Esophagus muscularis mucosa (tissue), 4 donors: Measurements from ENCODE around the gene CCDC12. TPM values are rescaled to one million over a fixed set of nuclear protein-coding genes. Genes with fewer than 3 reads are reported as not detected.

ENCODE experiments used
- DNase-seq: peaks from one replicate; pipeline ENCODE4 v3.0.0-alpha.2; 2017; ENCODE audit errors: extremely low spot score
- H3K27ac ChIP-seq, 4 donors: fragments of 200-600 bp; sonication (generic); replicated peaks in 1 of 4; 1 replicate in 3 of 4; 2 replicates in 1 of 4; pipeline ENCODE4 v1.5.1; 2016 to 2019; ENCODE audit warnings: mild to moderate bottlenecking in 1 of 4
- H3K27me3 ChIP-seq, 4 donors: fragments of 200-600 bp; sonication (generic); one replicate each; pipeline versions ENCODE4 v1.5.1 to v1.6.0; 2016 to 2019
- H3K36me3 ChIP-seq, 4 donors: fragments of 200-600 bp; sonication (generic); one replicate each; pipeline ENCODE4 v1.5.1; 2016 to 2019
- H3K4me1 ChIP-seq, 4 donors: fragments of 200-600 bp; sonication (generic); one replicate each; pipeline ENCODE4 v1.5.1; 2016 to 2019
- H3K4me3 ChIP-seq, 4 donors: fragments of 200-600 bp; sonication (generic); 1 replicate in 2 of 4; 2 replicates in 2 of 4; pipeline ENCODE4 v1.5.1; 2016 to 2019; ENCODE audit warnings: mild to moderate bottlenecking in 4 of 4, moderate library complexity in 1 of 4
- H3K9me3 ChIP-seq, 4 donors: fragments of 200-600 bp; sonication (generic); 1 replicate in 3 of 4; 2 replicates in 1 of 4; pipeline ENCODE4 v1.5.1; 2016 to 2019
- EP300 ChIP-seq: sonication (generic); formaldehyde crosslinking; IDR thresholded peaks from one replicate; pipeline ENCODE4 v1.6.1; 2017; ENCODE audit warnings: antibody characterized with exemption
- POLR2A ChIP-seq: fragments of 450-650 bp; IDR thresholded peaks from one replicate; pipeline ENCODE4 v1.6.1; 2017; ENCODE audit warnings: antibody characterized with exemption, moderate library complexity, mild to moderate bottlenecking, low read depth
- POLR2AphosphoS5 ChIP-seq, 2 donors: sonication (generic); formaldehyde crosslinking; IDR thresholded peaks; one replicate each; pipeline ENCODE4 v1.6.1; 2017; ENCODE audit warnings: antibody characterized with exemption in 2 of 2
- WGBS: methylation state at CpG from one replicate; pipeline ENCODE4 v1.1.5; 2018; 5-methylcytosine and 5-hydroxymethylcytosine counted together
- intact Hi-C: fragments of 100-400 bp; cut with DNase I; formaldehyde crosslinking; loops from one replicate; pipeline ENCODE4 v1.15.1; 2023
- total RNA-seq, 4 donors: library from RNA; depleted of rRNA; stranded (reverse); fragments of >200 nt; gene quantifications; one replicate each; pipeline versions ENCODE4 v1.1.0 to v1.2.1, GENCODE V29; 2016
- TF ChIP-seq, protein P1 (sequence below), 3 experiments: fragments of 200-600 bp in 2 of 3; fragments of 450-650 bp in 1 of 3; sonication (generic) in 2 of 3; IDR thresholded peaks; one replicate each; pipeline ENCODE4 v1.5.1; 2017 to 2019; ENCODE audit warnings: antibody characterized with exemption in 3 of 3, mild to moderate bottlenecking in 2 of 3, moderate library complexity in 1 of 3

The CCDC12 gene
- total RNA-seq, 4 donors from 2014 or later, result 27.5 to 54.8 (median 36.7) TPM

DNA sequence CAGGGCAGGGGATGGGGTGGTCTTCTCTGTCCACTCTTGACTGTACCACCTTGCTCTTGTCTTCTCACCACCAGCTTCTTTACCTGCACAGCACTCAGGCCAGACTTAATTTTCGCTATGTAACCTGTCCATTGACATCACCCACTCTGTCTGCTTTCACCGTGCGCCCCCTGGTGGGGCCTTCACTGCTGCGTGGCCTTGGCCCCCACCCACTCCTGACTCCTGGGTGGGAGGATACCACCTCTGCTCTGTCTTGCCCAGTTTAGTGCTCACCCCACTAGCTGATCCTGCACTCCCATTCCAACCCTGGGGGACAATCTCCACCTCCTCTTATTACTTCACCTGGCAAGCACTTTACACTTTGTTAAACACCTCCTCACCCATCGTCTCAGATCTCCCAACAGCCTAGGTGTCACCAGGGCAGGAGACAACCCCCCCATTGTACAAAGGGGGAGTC, 81.3 kb downstream of the CCDC12 start:
- H3K27ac ChIP-seq, result no peak overlapping the region
- peaks cover 0 to 24% (median 9%) of the 10 kb centered on the region in 4 donors for H3K27me3 ChIP-seq
- H3K4me1 ChIP-seq, result peaks cover 36 to 46% (median 43%) of the 10 kb centered on the region in 4 donors
- no peak overlapping the region for H3K4me3 ChIP-seq
- no peak for TF ChIP-seq POLR2A
- no peak for TF ChIP-seq EP300
- TF ChIP-seq, protein P1, sequence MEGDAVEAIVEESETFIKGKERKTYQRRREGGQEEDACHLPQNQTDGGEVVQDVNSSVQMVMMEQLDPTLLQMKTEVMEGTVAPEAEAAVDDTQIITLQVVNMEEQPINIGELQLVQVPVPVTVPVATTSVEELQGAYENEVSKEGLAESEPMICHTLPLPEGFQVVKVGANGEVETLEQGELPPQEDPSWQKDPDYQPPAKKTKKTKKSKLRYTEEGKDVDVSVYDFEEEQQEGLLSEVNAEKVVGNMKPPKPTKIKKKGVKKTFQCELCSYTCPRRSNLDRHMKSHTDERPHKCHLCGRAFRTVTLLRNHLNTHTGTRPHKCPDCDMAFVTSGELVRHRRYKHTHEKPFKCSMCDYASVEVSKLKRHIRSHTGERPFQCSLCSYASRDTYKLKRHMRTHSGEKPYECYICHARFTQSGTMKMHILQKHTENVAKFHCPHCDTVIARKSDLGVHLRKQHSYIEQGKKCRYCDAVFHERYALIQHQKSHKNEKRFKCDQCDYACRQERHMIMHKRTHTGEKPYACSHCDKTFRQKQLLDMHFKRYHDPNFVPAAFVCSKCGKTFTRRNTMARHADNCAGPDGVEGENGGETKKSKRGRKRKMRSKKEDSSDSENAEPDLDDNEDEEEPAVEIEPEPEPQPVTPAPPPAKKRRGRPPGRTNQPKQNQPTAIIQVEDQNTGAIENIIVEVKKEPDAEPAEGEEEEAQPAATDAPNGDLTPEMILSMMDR (IDR thresholded peaks at IDR 0.05), result peak; percentile 90 to 95 (median 91)
- peak in 1 of 2 donors; percentile 25 for TF ChIP-seq POLR2AphosphoS5 (IDR thresholded peaks at IDR 0.05)
- DNase-seq, result no peak
- WGBS, result 30% methylated on average over 5 of the region's 5 CpGs
- intact Hi-C loops, result loop anchor here (1.0 to 2.0 kb wide), 2 partner anchors 28 to 190 kb away; no protein-coding TSS in a partner anchor
- H3K9me3 ChIP-seq, result no peaks in the 10 kb centered on the region
- H3K36me3 ChIP-seq, result no peaks in the 10 kb centered on the region

DNA sequence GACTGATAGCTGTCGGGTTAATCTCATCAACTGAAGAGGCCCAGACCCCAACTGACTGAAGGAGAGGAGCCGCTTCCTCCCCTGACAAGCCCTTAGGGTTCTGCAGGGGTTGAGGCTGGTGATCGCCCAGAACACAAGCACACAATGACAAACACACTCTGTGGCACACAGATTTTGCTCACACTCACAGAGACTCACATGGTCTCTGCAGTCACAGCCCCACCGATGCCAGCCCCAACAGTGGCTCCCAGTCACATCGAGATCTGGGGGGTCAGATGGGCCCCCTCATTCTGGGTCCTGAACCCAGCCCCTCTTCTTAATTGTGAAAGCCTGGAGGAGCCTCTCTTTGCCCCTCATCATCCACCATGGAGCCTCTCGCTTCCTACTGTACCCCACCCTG, 82.3 kb downstream of the CCDC12 start:
- Histone ChIP-seq H3K4me3 (no peak overlapping the region), H3K9me3 (no peaks in the 10 kb centered on the region), H3K27me3 (peaks cover 0 to 17% (median 9%) of the 10 kb centered on the region in 4 donors), H3K27ac (no peak overlapping the region), H3K36me3 (no peaks in the 10 kb centered on the region), H3K4me1 (peaks cover 33 to 49% (median 42%) of the 10 kb centered on the region in 4 donors)
- no peak for DNase-seq
- intact Hi-C loops, result loop anchor here (2.0 kb wide), 1 partner anchor 189 kb away; no protein-coding TSS in a partner anchor
- 87% methylated on average over 6 of the region's 6 CpGs for WGBS
- TF ChIP-seq POLR2AphosphoS5 (IDR thresholded peaks at IDR 0.05) (no peak), POLR2A (no peak), EP300 (no peak)
- TF ChIP-seq, protein P1 (IDR thresholded peaks at IDR 0.05), result no peak

DNA sequence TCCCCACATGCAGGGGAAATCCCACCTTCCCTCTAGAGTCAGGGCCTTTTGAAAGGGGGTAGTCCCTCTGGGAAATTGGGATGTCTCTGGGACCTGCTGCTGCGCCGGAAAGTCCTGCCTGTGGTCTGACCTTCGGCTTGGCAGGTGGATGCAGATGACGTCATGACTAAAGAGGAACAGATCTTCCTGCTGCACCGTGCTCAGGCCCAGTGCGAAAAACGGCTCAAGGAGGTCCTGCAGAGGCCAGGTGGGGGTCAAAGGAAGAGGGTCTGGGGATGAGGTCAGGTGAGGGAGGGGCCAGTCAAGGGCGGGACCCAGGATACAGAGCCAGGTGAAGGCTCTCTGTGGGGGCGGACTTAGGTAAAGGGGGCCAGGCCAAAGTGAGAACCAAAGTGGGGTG, 82.8 kb downstream of the CCDC12 start:
- H3K27ac ChIP-seq, result no peak overlapping the region
- H3K4me1 ChIP-seq, result peaks cover 28 to 49% (median 37%) of the 10 kb centered on the region in 4 donors
- DNase-seq, result no peak
- 86% methylated on average over 9 of the region's 9 CpGs for WGBS
- no peak overlapping the region for H3K4me3 ChIP-seq
- TF ChIP-seq, protein P1 (IDR thresholded peaks at IDR 0.05), result no peak
- no peaks in the 10 kb centered on the region for H3K9me3 ChIP-seq
- no peaks in the 10 kb centered on the region for H3K36me3 ChIP-seq
- intact Hi-C loops, result loop anchor here (2.0 kb wide), 1 partner anchor 189 kb away; no protein-coding TSS in a partner anchor
- peaks cover 0 to 12% (median 6%) of the 10 kb centered on the region in 4 donors for H3K27me3 ChIP-seq

DNA sequence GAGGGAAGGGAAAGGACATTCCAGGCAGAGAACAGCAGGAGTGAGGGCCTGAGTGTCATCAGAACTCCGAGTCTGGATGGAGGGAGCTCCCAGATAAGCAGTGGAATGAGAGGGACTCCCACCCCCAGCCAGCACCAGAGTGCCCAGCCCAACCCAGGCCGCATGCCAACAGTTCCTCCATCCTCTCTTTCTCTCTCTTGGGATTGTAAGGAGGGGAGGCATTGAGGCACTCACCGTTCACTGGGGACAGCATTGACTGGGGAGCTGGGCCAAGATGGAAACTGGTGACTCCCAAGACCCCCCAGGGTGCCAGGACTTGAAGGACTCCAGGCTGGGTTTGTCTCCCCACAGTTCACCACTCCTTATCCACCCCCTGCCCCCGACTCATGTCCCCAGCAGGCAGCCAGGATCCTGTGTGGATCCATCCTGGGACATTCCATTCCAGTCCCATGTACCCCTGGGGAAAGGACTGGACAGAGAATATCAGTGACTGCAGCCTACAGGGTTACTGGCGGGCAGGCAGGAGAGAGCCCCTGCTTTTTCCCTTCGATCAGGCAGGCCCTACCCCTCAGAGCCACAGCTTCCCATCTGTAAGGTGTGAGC, 83.3 kb downstream of the CCDC12 start:
- H3K9me3 ChIP-seq, result no peaks in the 10 kb centered on the region
- intact Hi-C loops, result no loop called here
- peaks cover 0 to 7% (median 2%) of the 10 kb centered on the region in 4 donors for H3K27me3 ChIP-seq
- H3K36me3 ChIP-seq, result no peaks in the 10 kb centered on the region
- no peak for DNase-seq
- H3K4me1 ChIP-seq, result peaks cover 23 to 47% (median 32%) of the 10 kb centered on the region in 4 donors
- TF ChIP-seq, protein P1 (IDR thresholded peaks at IDR 0.05), result no peak
- TF ChIP-seq POLR2AphosphoS5 (IDR thresholded peaks at IDR 0.05) (no peak), EP300 (no peak), POLR2A (no peak)
- peak overlapping the region; percentile 32 to 65 (median 61) for H3K27ac ChIP-seq
- peak overlapping the region in 1 of 4 donors; percentile 53 for H3K4me3 ChIP-seq
- WGBS, result 86% methylated on average over 2 of the region's 6 CpGs
